OCI-LY7 (cell line): ENCODE measurements around the gene PRR12.

Experiments
- EZH2phosphoT487 ChIP-seq: fragments of 200-600 bp; sonication (generic); IDR thresholded peaks from 2 replicates; pipeline ENCODE4 v1.6.1; 2018; ENCODE audit warnings: low read depth, borderline replicate concordance, mild to moderate bottlenecking, mixed run types, antibody characterized with exemption, low read length, moderate library complexity, mixed read lengths
- TF ChIP-seq, protein P1 (sequence below): fragments of 200-600 bp; sonication (generic); conservative IDR thresholded peaks from 2 replicates; pipeline ENCODE4 v1.5.1; 2014; ENCODE audit warnings: mild to moderate bottlenecking, antibody characterized with exemption, low read length, moderate library complexity, mixed read lengths

DNA sequence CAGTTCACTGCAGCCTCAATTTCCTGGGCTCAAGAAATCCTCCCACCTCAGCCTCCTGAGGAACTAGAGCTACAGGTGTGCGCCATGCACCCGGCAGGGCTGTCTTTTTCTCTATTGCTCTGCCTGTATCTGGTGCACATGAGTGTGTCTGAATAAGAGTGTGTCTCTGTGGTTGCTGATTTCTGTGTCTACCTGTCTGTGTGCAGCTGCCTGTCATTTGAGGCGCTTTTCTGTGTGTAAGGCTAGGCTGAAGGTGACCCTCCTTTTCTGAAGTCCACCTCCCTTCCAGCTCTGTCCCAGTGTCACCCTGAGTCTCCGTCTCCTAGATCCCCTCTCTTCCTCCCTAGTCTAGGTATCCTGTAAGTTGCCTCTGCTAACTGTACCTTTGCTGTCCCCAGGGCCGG lies 1.5 kb upstream of the PRR12 start:
- TF ChIP-seq, protein P1, sequence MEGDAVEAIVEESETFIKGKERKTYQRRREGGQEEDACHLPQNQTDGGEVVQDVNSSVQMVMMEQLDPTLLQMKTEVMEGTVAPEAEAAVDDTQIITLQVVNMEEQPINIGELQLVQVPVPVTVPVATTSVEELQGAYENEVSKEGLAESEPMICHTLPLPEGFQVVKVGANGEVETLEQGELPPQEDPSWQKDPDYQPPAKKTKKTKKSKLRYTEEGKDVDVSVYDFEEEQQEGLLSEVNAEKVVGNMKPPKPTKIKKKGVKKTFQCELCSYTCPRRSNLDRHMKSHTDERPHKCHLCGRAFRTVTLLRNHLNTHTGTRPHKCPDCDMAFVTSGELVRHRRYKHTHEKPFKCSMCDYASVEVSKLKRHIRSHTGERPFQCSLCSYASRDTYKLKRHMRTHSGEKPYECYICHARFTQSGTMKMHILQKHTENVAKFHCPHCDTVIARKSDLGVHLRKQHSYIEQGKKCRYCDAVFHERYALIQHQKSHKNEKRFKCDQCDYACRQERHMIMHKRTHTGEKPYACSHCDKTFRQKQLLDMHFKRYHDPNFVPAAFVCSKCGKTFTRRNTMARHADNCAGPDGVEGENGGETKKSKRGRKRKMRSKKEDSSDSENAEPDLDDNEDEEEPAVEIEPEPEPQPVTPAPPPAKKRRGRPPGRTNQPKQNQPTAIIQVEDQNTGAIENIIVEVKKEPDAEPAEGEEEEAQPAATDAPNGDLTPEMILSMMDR, result no peak
- no peak for TF ChIP-seq EZH2phosphoT487
